Parathyroid adenoma (tissue), 2 donors: ENCODE data around the gene GSG1L.
A peak's percentile ranks its signal among the peaks of the same experiment; 100 is the strongest.

Experiments used
- H2AFZ ChIP-seq: fragments of 300-600 bp; sonication (generic); one replicate; pipeline ENCODE4 v1.7.0; 2017; ENCODE audit warnings: antibody characterized with exemption, mild to moderate bottlenecking
- H3K27ac ChIP-seq: fragments of 300-600 bp; sonication (generic); one replicate; pipeline ENCODE4 v1.7.0; 2017
- H3K27me3 ChIP-seq: fragments of 300-600 bp; sonication (generic); one replicate; pipeline ENCODE4 v1.7.0; 2017; ENCODE audit warnings: low read length; ENCODE audit not compliant: control insufficient read depth, insufficient read depth
- H3K36me3 ChIP-seq: fragments of 300-600 bp; sonication (generic); one replicate; pipeline ENCODE4 v1.7.0; 2017; ENCODE audit warnings: low read length; ENCODE audit not compliant: control insufficient read depth, insufficient read depth
- H3K4me1 ChIP-seq: fragments of 300-600 bp; sonication (generic); one replicate; pipeline ENCODE4 v1.7.0; 2017; ENCODE audit warnings: control low read depth
- H3K4me2 ChIP-seq: fragments of 300-600 bp; sonication (generic); one replicate; pipeline ENCODE4 v1.7.0; 2017; ENCODE audit warnings: low read length
- H3K4me3 ChIP-seq: fragments of 300-600 bp; sonication (generic); one replicate; pipeline ENCODE4 v1.7.0; 2017; ENCODE audit warnings: low read depth, low read length
- H3K79me2 ChIP-seq: fragments of 300-600 bp; sonication (generic); one replicate; pipeline ENCODE4 v1.7.0; 2017; ENCODE audit warnings: control low read depth
- H3K9ac ChIP-seq: fragments of 300-600 bp; sonication (generic); one replicate; pipeline ENCODE4 v1.7.0; 2017; ENCODE audit warnings: mild to moderate bottlenecking
- H3K9me3 ChIP-seq: fragments of 300-600 bp; sonication (generic); one replicate; pipeline ENCODE4 v1.7.0; 2017; ENCODE audit warnings: low read length; ENCODE audit not compliant: control insufficient read depth
- TF ChIP-seq, protein P1 (sequence below): fragments of 300-600 bp; sonication (generic); IDR thresholded peaks from one replicate; pipeline ENCODE4 v1.7.0; 2017; ENCODE audit warnings: antibody characterized with exemption, mild to moderate bottlenecking
- donor health status: primary hyperparathyroidism.

The GSG1L gene

DNA sequence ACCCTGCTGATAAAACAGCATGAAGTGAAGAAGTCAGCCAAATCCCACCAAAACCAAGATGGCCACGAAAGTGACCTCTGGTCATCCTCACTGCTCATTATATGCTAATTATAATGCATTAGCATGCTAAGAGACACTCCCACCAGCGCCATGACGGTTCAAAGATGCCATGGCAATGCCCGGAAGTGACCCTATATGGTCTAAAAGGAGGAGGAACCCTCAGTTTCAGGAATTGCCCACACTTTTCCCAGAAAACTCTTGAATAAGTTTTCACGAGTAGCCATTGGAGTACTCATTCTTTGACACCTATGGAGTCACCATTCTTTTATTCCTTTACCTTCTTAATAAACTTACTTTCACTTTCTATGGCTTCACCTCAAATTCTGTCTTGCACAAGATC lies 44.3 kb downstream of the GSG1L start:
- H3K4me2 ChIP-seq: no peak overlapping the region
- H3K79me2 ChIP-seq: no peaks in the 10 kb centered on the region

DNA sequence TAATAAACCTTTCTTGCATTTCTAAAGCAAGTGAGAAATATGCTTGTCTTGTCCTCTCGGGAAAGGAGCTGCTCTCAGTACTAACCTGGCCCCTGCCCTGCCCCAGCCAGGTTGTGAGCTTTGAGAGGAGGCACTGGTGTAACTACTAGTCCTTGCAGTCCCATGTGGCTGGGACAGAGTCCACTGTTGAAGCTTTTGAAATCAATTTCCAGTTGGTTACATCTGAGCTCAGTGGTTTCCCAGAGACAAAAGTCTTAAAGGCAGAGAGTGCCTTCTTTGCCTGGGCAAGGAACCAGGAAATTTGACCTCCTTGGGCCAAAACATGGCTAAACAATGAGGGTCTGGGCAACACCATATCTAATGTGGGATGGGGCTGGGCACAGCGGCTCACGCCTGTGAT lies 48.7 kb downstream of the GSG1L start:
- Histone ChIP-seq H3K9ac (no peak overlapping the region), H3K4me2 (no peak overlapping the region), H3K27me3 (no peaks in the 10 kb centered on the region), H3K4me3 (no peak overlapping the region), H3K27ac (no peak overlapping the region), H2AFZ (no peak overlapping the region), H3K36me3 (no peaks in the 10 kb centered on the region), H3K79me2 (no peaks in the 10 kb centered on the region), H3K4me1 (peaks cover 5% of the 10 kb centered on the region), H3K9me3 (no peaks in the 10 kb centered on the region)
- TF ChIP-seq, protein P1, sequence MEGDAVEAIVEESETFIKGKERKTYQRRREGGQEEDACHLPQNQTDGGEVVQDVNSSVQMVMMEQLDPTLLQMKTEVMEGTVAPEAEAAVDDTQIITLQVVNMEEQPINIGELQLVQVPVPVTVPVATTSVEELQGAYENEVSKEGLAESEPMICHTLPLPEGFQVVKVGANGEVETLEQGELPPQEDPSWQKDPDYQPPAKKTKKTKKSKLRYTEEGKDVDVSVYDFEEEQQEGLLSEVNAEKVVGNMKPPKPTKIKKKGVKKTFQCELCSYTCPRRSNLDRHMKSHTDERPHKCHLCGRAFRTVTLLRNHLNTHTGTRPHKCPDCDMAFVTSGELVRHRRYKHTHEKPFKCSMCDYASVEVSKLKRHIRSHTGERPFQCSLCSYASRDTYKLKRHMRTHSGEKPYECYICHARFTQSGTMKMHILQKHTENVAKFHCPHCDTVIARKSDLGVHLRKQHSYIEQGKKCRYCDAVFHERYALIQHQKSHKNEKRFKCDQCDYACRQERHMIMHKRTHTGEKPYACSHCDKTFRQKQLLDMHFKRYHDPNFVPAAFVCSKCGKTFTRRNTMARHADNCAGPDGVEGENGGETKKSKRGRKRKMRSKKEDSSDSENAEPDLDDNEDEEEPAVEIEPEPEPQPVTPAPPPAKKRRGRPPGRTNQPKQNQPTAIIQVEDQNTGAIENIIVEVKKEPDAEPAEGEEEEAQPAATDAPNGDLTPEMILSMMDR: no peak

More for the DNA sequence above, 44.3 kb downstream of the GSG1L start:
- Histone ChIP-seq H2AFZ (no peak overlapping the region), H3K9me3 (no peaks in the 10 kb centered on the region), H3K27me3 (no peaks in the 10 kb centered on the region), H3K27ac (no peak overlapping the region), H3K4me3 (no peak overlapping the region), H3K9ac (no peak overlapping the region), H3K36me3 (no peaks in the 10 kb centered on the region), H3K4me1 (no peaks in the 10 kb centered on the region)
- TF ChIP-seq, protein P1: no peak

DNA sequence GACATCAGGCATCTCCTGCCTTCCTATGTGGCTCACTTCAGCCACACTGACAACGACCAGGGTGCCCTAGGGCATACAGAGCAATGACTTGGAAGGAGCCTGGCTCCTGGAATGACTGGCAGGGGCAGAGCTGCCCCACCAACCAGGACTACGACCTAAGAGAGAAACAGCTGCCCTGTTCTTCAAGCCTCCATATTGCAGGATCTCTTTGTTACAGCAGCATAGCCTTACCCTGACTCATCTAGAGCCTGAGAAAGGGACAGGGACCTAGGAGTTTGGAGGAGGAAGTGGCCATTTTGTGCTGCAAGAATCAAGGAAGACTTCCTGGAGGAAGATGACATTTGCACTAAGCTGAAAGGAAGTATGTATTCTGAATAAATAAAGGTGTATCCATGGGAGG lies 49.6 kb downstream of the GSG1L start:
- H3K9me3 ChIP-seq: no peaks in the 10 kb centered on the region
- no peak overlapping the region for H3K9ac ChIP-seq
- no peak overlapping the region for H3K27ac ChIP-seq
- no peaks in the 10 kb centered on the region for H3K79me2 ChIP-seq
- peaks cover 5% of the 10 kb centered on the region for H3K4me1 ChIP-seq
- H3K4me3 ChIP-seq: no peak overlapping the region
- H2AFZ ChIP-seq: no peak overlapping the region
- H3K4me2 ChIP-seq: no peak overlapping the region
- H3K27me3 ChIP-seq: no peaks in the 10 kb centered on the region
- no peaks in the 10 kb centered on the region for H3K36me3 ChIP-seq
- TF ChIP-seq, protein P1: no peak

DNA sequence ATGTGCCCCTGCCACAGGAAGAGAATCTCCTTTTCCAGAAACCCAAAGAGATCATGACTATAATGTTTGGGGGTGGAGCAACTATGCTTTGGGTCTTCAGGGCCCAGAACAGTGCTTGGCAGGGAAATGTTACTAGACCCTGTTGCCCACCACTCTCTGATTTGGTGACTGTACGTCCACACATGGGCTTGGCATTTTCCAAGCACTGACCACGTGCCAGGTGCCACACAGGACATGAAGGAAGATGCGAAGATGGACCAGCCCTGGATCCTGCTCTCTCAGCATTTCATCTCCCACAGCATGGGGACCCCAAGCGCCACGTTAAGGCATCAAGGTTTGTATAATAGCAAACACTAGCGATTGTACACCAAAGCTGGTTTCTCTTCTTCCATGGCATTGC lies 50.1 kb downstream of the GSG1L start:
- no peak overlapping the region for H3K27ac ChIP-seq
- no peak overlapping the region for H3K4me2 ChIP-seq
- TF ChIP-seq, protein P1: no peak
- H3K9ac ChIP-seq: no peak overlapping the region
- H3K79me2 ChIP-seq: no peaks in the 10 kb centered on the region
- no peaks in the 10 kb centered on the region for H3K36me3 ChIP-seq
- no peak overlapping the region for H2AFZ ChIP-seq
- no peak overlapping the region for H3K4me3 ChIP-seq
- H3K9me3 ChIP-seq: no peaks in the 10 kb centered on the region
- H3K4me1 ChIP-seq: peaks cover 5% of the 10 kb centered on the region
- no peaks in the 10 kb centered on the region for H3K27me3 ChIP-seq

DNA sequence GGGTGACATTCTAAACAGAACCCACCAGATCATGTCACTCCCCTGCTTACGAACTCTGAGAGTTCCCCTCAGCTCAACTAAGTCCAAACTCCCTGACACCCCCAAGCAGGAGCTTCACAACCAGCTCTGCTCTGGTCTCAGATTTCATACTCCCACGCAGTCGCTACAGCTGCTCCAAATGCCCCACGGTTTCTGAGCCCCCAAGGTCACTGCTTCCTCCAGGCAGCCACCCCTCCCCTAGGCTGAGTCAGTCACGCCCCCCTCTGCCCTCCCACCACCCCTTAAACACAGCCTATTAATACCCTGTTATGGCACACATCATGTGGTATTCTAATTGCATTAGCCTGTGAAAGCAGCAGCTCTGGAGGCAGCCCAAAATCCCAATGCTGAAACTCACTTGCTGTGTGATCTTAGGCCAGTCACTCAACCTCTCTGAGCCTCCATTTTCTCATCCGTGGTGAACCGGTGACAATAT lies 51.5 kb downstream of the GSG1L start:
- H3K36me3 ChIP-seq: no peaks in the 10 kb centered on the region
- no peak overlapping the region for H3K9ac ChIP-seq
- H3K4me3 ChIP-seq: no peak overlapping the region
- H3K9me3 ChIP-seq: no peaks in the 10 kb centered on the region
- no peak overlapping the region for H3K4me2 ChIP-seq
- TF ChIP-seq, protein P1: no peak
- H2AFZ ChIP-seq: peak overlapping the region; percentile 40
- no peaks in the 10 kb centered on the region for H3K27me3 ChIP-seq
- no peaks in the 10 kb centered on the region for H3K79me2 ChIP-seq
- H3K27ac ChIP-seq: no peak overlapping the region
- peaks cover 5% of the 10 kb centered on the region for H3K4me1 ChIP-seq
